SH-SY5Y (cell line): ENCODE data around the gene USP35.

Experiments used
- GATA2 ChIP-seq: IDR thresholded peaks from 2 replicates; pipeline ENCODE4 v1.6.1; 2011; ENCODE audit warnings: mild to moderate bottlenecking, low read depth, low read length
- GATA3 ChIP-seq: IDR thresholded peaks from 2 replicates; pipeline ENCODE4 v1.6.1; 2011; ENCODE audit warnings: low read depth, mild to moderate bottlenecking, low read length, moderate library complexity

DNA sequence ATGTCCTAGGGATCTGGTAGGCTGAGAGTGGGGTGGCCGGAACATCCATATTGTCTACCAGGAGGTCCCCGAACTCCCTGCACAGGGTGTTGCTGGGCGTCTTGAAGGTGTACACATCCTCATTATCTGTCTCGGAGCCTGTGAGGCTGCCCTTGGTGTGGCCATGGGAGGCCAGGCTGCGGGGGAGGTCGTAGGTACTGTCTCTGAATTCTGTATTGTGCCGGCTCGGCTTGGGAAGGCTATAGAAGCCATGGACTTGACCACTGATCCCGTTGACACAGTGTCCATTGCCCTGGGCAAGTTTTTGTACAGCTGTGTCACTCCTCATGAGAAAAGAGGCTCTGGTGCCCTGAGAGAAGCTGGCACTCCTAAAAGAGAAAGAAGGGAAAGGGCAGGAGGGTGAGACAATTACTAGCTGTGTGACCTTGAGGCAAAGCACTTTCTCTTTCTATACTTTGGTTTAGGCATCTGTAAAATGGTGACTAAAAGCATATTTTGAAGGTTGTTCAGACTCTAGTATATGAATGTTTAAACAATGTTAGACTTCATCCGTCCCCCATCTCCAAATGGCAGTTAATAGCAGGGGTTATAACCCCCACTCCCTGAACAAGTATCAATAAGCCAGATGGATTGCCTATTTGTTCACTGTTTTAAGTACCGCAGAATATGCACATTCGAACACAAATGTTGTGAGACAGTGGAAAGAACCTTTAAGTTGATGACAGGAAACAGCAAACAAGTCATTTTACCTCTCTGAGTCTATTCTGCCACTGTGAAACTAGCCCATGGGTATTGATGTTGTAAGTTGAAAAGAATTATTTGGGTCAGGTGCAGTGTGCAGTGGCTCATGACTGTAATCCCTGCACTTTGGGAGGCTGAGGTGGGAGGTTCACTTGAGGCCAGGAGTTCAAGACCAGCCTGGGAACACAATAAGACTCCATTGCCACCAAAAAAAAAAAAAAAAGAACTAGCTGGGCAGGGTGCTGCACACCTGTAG lies 38.3 kb downstream of the USP35 start:
- TF ChIP-seq GATA3 = no peak
- no peak for TF ChIP-seq GATA2
